ENCODE measurements around the gene ICE2. TPM values are rescaled to one million over a fixed set of nuclear protein-coding genes. Genes with fewer than 3 reads are reported as not detected.
A peak's percentile ranks its signal among the peaks of the same experiment; 100 is the strongest.

ICE2 gene
- total and polyA plus RNA-seq, 2 of the 4 experiments (the other 2 are of a cell fraction): 14.7 to 21.1 TPM

DNA sequence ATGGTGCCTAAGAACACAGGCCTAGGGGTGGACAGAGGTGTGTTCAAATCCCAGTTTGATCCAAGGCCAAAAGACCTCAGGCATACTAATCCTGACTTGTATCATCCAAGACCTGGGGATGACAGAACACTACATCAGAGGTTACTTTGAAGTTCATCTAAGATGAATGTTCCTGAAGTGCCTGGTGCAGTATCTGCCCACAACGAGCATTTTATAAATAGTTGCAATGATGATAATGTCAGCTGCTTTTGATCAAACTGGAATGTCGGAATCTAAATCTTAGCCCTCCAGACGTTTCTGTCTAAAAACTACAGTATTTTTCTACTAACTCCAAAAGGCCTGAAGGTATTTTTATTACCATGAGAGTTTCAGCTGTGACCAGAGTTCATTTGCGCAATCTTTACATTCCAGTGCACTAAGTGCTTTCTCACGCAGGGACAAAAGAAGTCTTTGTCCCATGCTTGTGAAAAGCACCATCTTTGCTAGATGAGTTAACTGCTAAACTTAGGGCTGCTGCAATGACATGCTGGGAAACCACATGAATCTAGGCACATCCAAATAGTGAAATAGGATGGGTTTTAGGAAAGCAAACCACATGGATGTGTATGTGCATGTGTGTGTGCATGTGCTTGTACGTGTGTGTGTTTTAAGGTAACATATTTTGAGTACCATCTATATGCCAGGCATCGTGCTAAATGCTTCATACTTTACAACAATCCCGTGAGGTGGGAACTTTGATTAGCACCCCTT lies 99.2 kb downstream of the ICE2 start:
- peak overlapping the region; percentile 12 for H4K91ac ChIP-seq (ENCODE audit: insufficient read depth, low read depth, low read length)
- peak overlapping the region; percentile 51; the same call in 1 of the 2 replicates for H3K23ac ChIP-seq (ENCODE audit: low read depth, low read length)
- peak overlapping the region; percentile 91 for H2BK5ac ChIP-seq (ENCODE audit: low read depth, low read length, poor library complexity, severe bottlenecking)
- peak overlapping the region; percentile 82 for H3K27ac ChIP-seq (ENCODE audit: insufficient read depth, low read length)
- no peak overlapping the region; the same call in 1 of the 2 replicates for H3K56ac ChIP-seq (ENCODE audit: extremely low read depth, insufficient read depth, low read length)
- CTCF ChIA-PET: no interaction called here
- peak overlapping the region; percentile 54 for H2BK120ac ChIP-seq (ENCODE audit: low read depth, low read length)
- H2BK20ac ChIP-seq (ENCODE audit: low read depth, low read length): peak overlapping the region; percentile 65
- H2BK15ac ChIP-seq (ENCODE audit: low read depth, low read length): peak overlapping the region; percentile 29; the same call in 1 of the 3 replicates
- H3K4ac ChIP-seq (ENCODE audit: low read depth, low read length): peak overlapping the region; percentile 65
- peak overlapping the region; percentile 57; the same call in 1 of the 2 replicates for H3K4me2 ChIP-seq (ENCODE audit: low read depth, low read length)
- H3K4me1 ChIP-seq (ENCODE audit: control insufficient read depth, insufficient read depth, low read length): peaks cover 36% of the 10 kb centered on the region
- peak overlapping the region; percentile 57 for H3K14ac ChIP-seq (replicated peaks; ENCODE audit: low read depth, low read length)
- H3K79me1 ChIP-seq (ENCODE audit: low read depth in 1 of 2, low read length in 2 of 2): peaks cover 18 to 56% of the 10 kb centered on the region in 2 experiments; a peak in 3 of 4 replicates
- H3K9me1 ChIP-seq (ENCODE audit: insufficient read depth, low read length): peaks cover 29% of the 10 kb centered on the region
- H3K4me3 ChIP-seq (ENCODE audit: insufficient read depth, low read depth, low read length): no peak overlapping the region
- H4K20me1 ChIP-seq (ENCODE audit: insufficient read depth, low read length): peaks cover 86% of the 10 kb centered on the region
- H4K8ac ChIP-seq (ENCODE audit: low read depth in 2 of 2, low read length in 2 of 2): peak overlapping the region in 1 of 2 experiments; percentile 70; a peak in 2 of 4 replicates
- no peak overlapping the region for H2AFZ ChIP-seq (replicated peaks; ENCODE audit: low read length, poor library complexity)
- peak overlapping the region; percentile 8; the same call in 1 of the 2 replicates for H3K9ac ChIP-seq (ENCODE audit: low read depth, low read length)
- H2AK9ac ChIP-seq (replicated peaks; ENCODE audit: low read depth, low read length, poor library complexity): peak overlapping the region; percentile 2
- dilution Hi-C loops (cut with HindIII; ENCODE audit: low sequenced_read_pairs, unreplicated experiment) (no loop called here), intact Hi-C loops (cut with micrococcal nuclease) (no loop called here), in situ Hi-C loops (cut with MboI; ENCODE audit: low sequenced_read_pairs) (no loop called here)
- peak; percentile 98 for DNase-seq
- POLR2A ChIA-PET (ENCODE audit: unreplicated experiment): interaction anchor here (0.6 kb wide), 1 partner anchor 1887 kb away, joined by 5 read pairs; no protein-coding TSS in a partner anchor
- peak overlapping the region; percentile 77 for H2AK5ac ChIP-seq (ENCODE audit: low read depth, low read length)
- no peaks in the 10 kb centered on the region for H3K9me3 ChIP-seq (ENCODE audit: control insufficient read depth, insufficient read depth, low read length)
- 29% methylated on average over 2 of the region's 8 CpGs; no CpG with 5 or more reads in 1 of the 2 experiments for WGBS, 2 experiments (ENCODE audit: extremely low coverage in 2 of 2, insufficient read length in 1 of 2)
- peaks cover 43% of the 10 kb centered on the region for H3K36me3 ChIP-seq (ENCODE audit: control insufficient read depth, insufficient read depth, low read length)
- ATAC-seq (ENCODE audit: low read depth): peak; percentile 56
- BruUV-seq (replicated peaks): TSS peak; percentile 1
- H3K27me3 ChIP-seq (ENCODE audit: control insufficient read depth, insufficient read depth, low read length): no peaks in the 10 kb centered on the region
- H3K18ac ChIP-seq (ENCODE audit: low read depth, low read length): peak overlapping the region; percentile 85
- peak overlapping the region; percentile 51 for H4K5ac ChIP-seq (ENCODE audit: low read depth, low read length)
- TF ChIP-seq, protein P1, sequence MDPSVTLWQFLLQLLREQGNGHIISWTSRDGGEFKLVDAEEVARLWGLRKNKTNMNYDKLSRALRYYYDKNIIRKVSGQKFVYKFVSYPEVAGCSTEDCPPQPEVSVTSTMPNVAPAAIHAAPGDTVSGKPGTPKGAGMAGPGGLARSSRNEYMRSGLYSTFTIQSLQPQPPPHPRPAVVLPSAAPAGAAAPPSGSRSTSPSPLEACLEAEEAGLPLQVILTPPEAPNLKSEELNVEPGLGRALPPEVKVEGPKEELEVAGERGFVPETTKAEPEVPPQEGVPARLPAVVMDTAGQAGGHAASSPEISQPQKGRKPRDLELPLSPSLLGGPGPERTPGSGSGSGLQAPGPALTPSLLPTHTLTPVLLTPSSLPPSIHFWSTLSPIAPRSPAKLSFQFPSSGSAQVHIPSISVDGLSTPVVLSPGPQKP (IDR thresholded peaks at IDR 0.05; ENCODE audit: borderline replicate concordance, low read depth, low read length): no peak
- TF ChIP-seq POLR2A (IDR thresholded peaks at IDR 0.05; ENCODE audit: low read depth, low read length): no peak; the same call in 1 of the 2 replicates
- no peak for TF ChIP-seq RAD21 (IDR thresholded peaks at IDR 0.05; ENCODE audit: low read length)
- TF ChIP-seq, protein P2, sequence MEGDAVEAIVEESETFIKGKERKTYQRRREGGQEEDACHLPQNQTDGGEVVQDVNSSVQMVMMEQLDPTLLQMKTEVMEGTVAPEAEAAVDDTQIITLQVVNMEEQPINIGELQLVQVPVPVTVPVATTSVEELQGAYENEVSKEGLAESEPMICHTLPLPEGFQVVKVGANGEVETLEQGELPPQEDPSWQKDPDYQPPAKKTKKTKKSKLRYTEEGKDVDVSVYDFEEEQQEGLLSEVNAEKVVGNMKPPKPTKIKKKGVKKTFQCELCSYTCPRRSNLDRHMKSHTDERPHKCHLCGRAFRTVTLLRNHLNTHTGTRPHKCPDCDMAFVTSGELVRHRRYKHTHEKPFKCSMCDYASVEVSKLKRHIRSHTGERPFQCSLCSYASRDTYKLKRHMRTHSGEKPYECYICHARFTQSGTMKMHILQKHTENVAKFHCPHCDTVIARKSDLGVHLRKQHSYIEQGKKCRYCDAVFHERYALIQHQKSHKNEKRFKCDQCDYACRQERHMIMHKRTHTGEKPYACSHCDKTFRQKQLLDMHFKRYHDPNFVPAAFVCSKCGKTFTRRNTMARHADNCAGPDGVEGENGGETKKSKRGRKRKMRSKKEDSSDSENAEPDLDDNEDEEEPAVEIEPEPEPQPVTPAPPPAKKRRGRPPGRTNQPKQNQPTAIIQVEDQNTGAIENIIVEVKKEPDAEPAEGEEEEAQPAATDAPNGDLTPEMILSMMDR (conservative IDR thresholded peaks at IDR 0.05; ENCODE audit: low read depth, low read length): no peak
- peak; percentile 4; the same call in 1 of the 2 replicates for TF ChIP-seq SMC3 (IDR thresholded peaks at IDR 0.05; ENCODE audit: low read depth, low read length)
- peak; percentile 0; the same call in 1 of the 2 replicates for TF ChIP-seq MAFK (IDR thresholded peaks at IDR 0.05; ENCODE audit: low read depth, low read length)
- no peak for TF ChIP-seq RFX5 (IDR thresholded peaks at IDR 0.05; ENCODE audit: low read depth, low read length)
- TF ChIP-seq MAZ (IDR thresholded peaks at IDR 0.05; ENCODE audit: borderline replicate concordance, low read depth, low read length): no peak
- TF ChIP-seq, protein P3, sequence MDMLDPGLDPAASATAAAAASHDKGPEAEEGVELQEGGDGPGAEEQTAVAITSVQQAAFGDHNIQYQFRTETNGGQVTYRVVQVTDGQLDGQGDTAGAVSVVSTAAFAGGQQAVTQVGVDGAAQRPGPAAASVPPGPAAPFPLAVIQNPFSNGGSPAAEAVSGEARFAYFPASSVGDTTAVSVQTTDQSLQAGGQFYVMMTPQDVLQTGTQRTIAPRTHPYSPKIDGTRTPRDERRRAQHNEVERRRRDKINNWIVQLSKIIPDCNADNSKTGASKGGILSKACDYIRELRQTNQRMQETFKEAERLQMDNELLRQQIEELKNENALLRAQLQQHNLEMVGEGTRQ (IDR thresholded peaks at IDR 0.05; ENCODE audit: low read depth, low read length): no peak
- TF ChIP-seq MXI1 (IDR thresholded peaks at IDR 0.05; ENCODE audit: borderline replicate concordance, low read depth, low read length): peak; percentile 78; the same call in 1 of the 2 replicates
- TF ChIP-seq BHLHE40 (IDR thresholded peaks at IDR 0.05; ENCODE audit: low read depth, low read length): peak; percentile 68
- TF ChIP-seq RCOR1 (IDR thresholded peaks at IDR 0.05; ENCODE audit: insufficient replicate concordance, low read length): peak; percentile 21
- peak; percentile 86; the same call in 1 of the 2 replicates for TF ChIP-seq CHD1 (IDR thresholded peaks at IDR 0.05; ENCODE audit: low read depth, low read length)

Measured in IMR-90 (cell line).